Hepatocyte (in vitro differentiated cells): ENCODE data around the gene ADGRA1. TPM values are rescaled to one million over a fixed set of nuclear protein-coding genes. Genes with fewer than 3 reads are reported as not detected.

Source experiments
- DNase-seq: peaks from one replicate; pipeline ENCODE4 v3.0.0-alpha.2; 2016; ENCODE audit warnings: low spot score
- H2AFZ ChIP-seq: fragments of 200-600 bp; sonication (generic); 2 replicates; pipeline ENCODE4 v1.6.0; 2016; ENCODE audit warnings: antibody characterized with exemption, mild to moderate bottlenecking
- H3K27ac ChIP-seq: fragments of 200-600 bp; sonication (generic); 2 replicates; pipeline ENCODE4 v1.5.1; 2016; ENCODE audit warnings: mild to moderate bottlenecking
- H3K27me3 ChIP-seq: fragments of 200-600 bp; sonication (generic); 2 replicates; pipeline ENCODE4 v1.6.1; 2016
- H3K36me3 ChIP-seq: fragments of 200-600 bp; sonication (generic); replicated peaks from 2 replicates; pipeline ENCODE4 v1.5.1; 2016; ENCODE audit warnings: low read depth; ENCODE audit not compliant: insufficient read depth
- H3K4me1 ChIP-seq: fragments of 200-600 bp; sonication (generic); 2 replicates; pipeline ENCODE4 v1.5.1; 2016; ENCODE audit warnings: mild to moderate bottlenecking, moderate library complexity; ENCODE audit not compliant: insufficient read depth
- H3K4me2 ChIP-seq: fragments of 200-600 bp; sonication (generic); 2 replicates; pipeline ENCODE4 v1.6.0; 2016
- H3K4me3 ChIP-seq: fragments of 200-600 bp; sonication (generic); 2 replicates; pipeline ENCODE4 v1.5.1; 2016; ENCODE audit warnings: mild to moderate bottlenecking
- H3K79me2 ChIP-seq: fragments of 200-600 bp; sonication (generic); 2 replicates; pipeline ENCODE4 v1.6.0; 2017; ENCODE audit warnings: mild to moderate bottlenecking
- H3K9me2 ChIP-seq: fragments of 200-600 bp; sonication (generic); replicated peaks from 2 replicates; pipeline ENCODE4 v1.6.0; 2017; ENCODE audit warnings: mild to moderate bottlenecking; ENCODE audit not compliant: insufficient read depth
- H3K9me3 ChIP-seq: fragments of 200-600 bp; sonication (generic); 2 replicates; pipeline ENCODE4 v1.5.1; 2016; ENCODE audit warnings: low read depth, mild to moderate bottlenecking
- H4K20me1 ChIP-seq: fragments of 200-600 bp; sonication (generic); 2 replicates; pipeline ENCODE4 v1.6.0; 2016; ENCODE audit warnings: mild to moderate bottlenecking; ENCODE audit not compliant: insufficient read depth, poor library complexity, severe bottlenecking
- CTCF ChIP-seq: fragments of 200-600 bp; sonication (generic); IDR thresholded peaks from 2 replicates; pipeline ENCODE4 v1.5.1; 2016; ENCODE audit warnings: antibody characterized with exemption, mild to moderate bottlenecking; ENCODE audit not compliant: poor library complexity
- EZH2 ChIP-seq: fragments of 200-600 bp; sonication (generic); IDR thresholded peaks from 2 replicates; pipeline ENCODE4 v1.6.1; 2016; ENCODE audit warnings: antibody characterized with exemption, mild to moderate bottlenecking, borderline replicate concordance
- EZH2phosphoT487 ChIP-seq: fragments of 200-600 bp; sonication (generic); IDR thresholded peaks from one replicate; pipeline ENCODE4 v1.6.1; 2018; ENCODE audit warnings: antibody characterized with exemption, mild to moderate bottlenecking, low read depth, moderate library complexity; ENCODE audit not compliant: unreplicated experiment, severe bottlenecking
- WGBS: methylation state at CpG from one replicate; pipeline ENCODE4 v1.1.6; 2016; ENCODE audit warnings: low lambda C conversion rate; ENCODE audit errors: missing lambda C conversion rate; 5-methylcytosine and 5-hydroxymethylcytosine counted together
- polyA plus RNA-seq: library from polyadenylated mRNA; unstranded; fragments of >200 nt; fragmentation: Nextera tagmentation; extraction: Ambion mirVana; gene quantifications from 2 replicates; pipeline ENCODE4 v1.2.1, GENCODE V29; 2016
- total RNA-seq: library from RNA; depleted of rRNA; stranded (reverse); fragments of >200 nt; gene quantifications from 2 replicates; pipeline ENCODE4 v1.2.3, GENCODE V29; 2014

ADGRA1 gene
- total RNA-seq: 0.47 TPM in 1 of 2 replicates, not detected in the other
- polyA plus RNA-seq: not detected in 2 replicates

- Histone ChIP-seq H2AFZ (no peak within 1 kb of the TSS), H3K4me1 (no peaks in the 10 kb centered on the region), H4K20me1 (no peaks in the 10 kb centered on the region), H3K27me3 (peaks cover 50% of the 10 kb centered on the region), H3K9me3 (no peaks in the 10 kb centered on the region), H3K27ac (no peak within 1 kb of the TSS), H3K79me2 (no peaks in the 10 kb centered on the region), H3K36me3 (no peaks in the 10 kb centered on the region), H3K4me2 (peak within 1 kb of the TSS; percentile 89), H3K9me2 (no peaks in the 10 kb centered on the region), H3K4me3 (no peak within 1 kb of the TSS)
- peak; percentile 61 for DNase-seq
- TF ChIP-seq CTCF (no peak), EZH2phosphoT487 (peak; percentile 55)
- 3% methylated on average over 66 of the region's 72 CpGs for WGBS
These were observed at the start of gene ADGRA1 for GRCh38 chr10:133087679-133088178. Gene ADGRA1, plus strand, starts transcription at chr10:133087924. Its CDS starts 986 bp downstream, at chr10:133088910.

- Histone ChIP-seq H3K4me2 (no peak overlapping the region), H3K9me3 (no peaks in the 10 kb centered on the region), H3K27me3 (peaks cover 13% of the 10 kb centered on the region), H3K79me2 (no peaks in the 10 kb centered on the region), H3K9me2 (no peaks in the 10 kb centered on the region), H3K4me3 (no peak overlapping the region), H2AFZ (no peak overlapping the region), H3K36me3 (no peaks in the 10 kb centered on the region), H3K4me1 (no peaks in the 10 kb centered on the region), H3K27ac (no peak overlapping the region), H4K20me1 (no peaks in the 10 kb centered on the region)
- WGBS: 84% methylated on average over 28 of the region's 28 CpGs
- no peak for DNase-seq
- TF ChIP-seq CTCF (no peak), EZH2phosphoT487 (no peak), EZH2 (no peak)
These were observed 49.5 kb upstream of the ADGRA1 start for GRCh38 chr10:133038036-133038823.

GRCh38 chr10:133039107-133039802 lies 48.5 kb upstream of the ADGRA1 start:
- H4K20me1 ChIP-seq: no peaks in the 10 kb centered on the region
- H3K36me3 ChIP-seq: no peaks in the 10 kb centered on the region
- no peak for DNase-seq
- no peaks in the 10 kb centered on the region for H3K9me3 ChIP-seq
- no peak overlapping the region for H3K27ac ChIP-seq
- no peaks in the 10 kb centered on the region for H3K4me1 ChIP-seq
- no peak overlapping the region for H2AFZ ChIP-seq
- no peak for TF ChIP-seq EZH2phosphoT487
- no peak for TF ChIP-seq EZH2
- TF ChIP-seq CTCF: peak; percentile 5
- no peak overlapping the region for H3K4me2 ChIP-seq
- no peaks in the 10 kb centered on the region for H3K9me2 ChIP-seq
- H3K27me3 ChIP-seq: peaks cover 13% of the 10 kb centered on the region
- H3K4me3 ChIP-seq: no peak overlapping the region
- no peaks in the 10 kb centered on the region for H3K79me2 ChIP-seq
- 63% methylated on average over 27 of the region's 30 CpGs for WGBS
